Measurements from ENCODE around the gene ATP5F1D.

GRCh38 chr19:1276628-1277022 lies 35.1 kb downstream of the ATP5F1D start:
- TF ChIP-seq KDM5A (IDR thresholded peaks at IDR 0.05; ENCODE audit: low read length), result no peak
- TF ChIP-seq, protein P1, sequence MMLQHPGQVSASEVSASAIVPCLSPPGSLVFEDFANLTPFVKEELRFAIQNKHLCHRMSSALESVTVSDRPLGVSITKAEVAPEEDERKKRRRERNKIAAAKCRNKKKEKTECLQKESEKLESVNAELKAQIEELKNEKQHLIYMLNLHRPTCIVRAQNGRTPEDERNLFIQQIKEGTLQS (IDR thresholded peaks at IDR 0.05; ENCODE audit: insufficient read depth, low read depth, low read length), result no peak
- TF ChIP-seq CTCF (IDR thresholded peaks at IDR 0.05; ENCODE audit: control extremely low read depth in 1 of 3, insufficient read depth in 1 of 3, low read depth in 1 of 3, low read length in 3 of 3), result no peak
- no peak for TF ChIP-seq POLR2A (IDR thresholded peaks at IDR 0.05; ENCODE audit: control extremely low read depth in 1 of 2, low read depth in 2 of 2, low read length in 2 of 2)

Measured in H1 (cell line).